Liver (tissue), 9 donors: Measurements from ENCODE around the gene NCK2. TPM values are rescaled to one million over a fixed set of nuclear protein-coding genes. Genes with fewer than 3 reads are reported as not detected.

Experiments used
- DNase-seq: peaks from one replicate; pipeline ENCODE4 v3.0.0-alpha.2; 2017; ENCODE audit warnings: low spot score
- H3K27ac ChIP-seq, 2 donors: one replicate each; pipeline ENCODE4 v1.7.0; 2013; ENCODE audit warnings: inconsistent platforms in 2 of 2, low read length in 2 of 2, control low read depth in 1 of 2, low read depth in 1 of 2, mild to moderate bottlenecking in 1 of 2
- H3K27me3 ChIP-seq, 4 donors: one replicate each; pipeline versions ENCODE4 v1.6.1 to v1.7.0; 2013; ENCODE audit warnings: low read length in 3 of 4, inconsistent platforms in 1 of 4, mild to moderate bottlenecking in 1 of 4, moderate library complexity in 1 of 4; ENCODE audit not compliant: control insufficient read depth in 4 of 4, insufficient read depth in 4 of 4
- H3K36me3 ChIP-seq, 4 donors: one replicate each; pipeline versions ENCODE4 v1.6.1 to v1.7.0; 2013; ENCODE audit warnings: low read length in 3 of 4, mild to moderate bottlenecking in 3 of 4, low read depth in 1 of 4, moderate library complexity in 1 of 4; ENCODE audit not compliant: control insufficient read depth in 4 of 4, insufficient read depth in 3 of 4
- H3K4me1 ChIP-seq, 4 donors: one replicate each; pipeline versions ENCODE4 v1.6.1 to v1.7.0; 2013; ENCODE audit warnings: low read length in 3 of 4, mild to moderate bottlenecking in 3 of 4, moderate library complexity in 1 of 4; ENCODE audit not compliant: control insufficient read depth in 4 of 4, insufficient read depth in 4 of 4
- H3K4me3 ChIP-seq, 3 donors: one replicate each; pipeline versions ENCODE4 v1.6.1 to v1.7.0; 2013; ENCODE audit warnings: low read length in 3 of 3, control low read depth in 1 of 3, low read depth in 1 of 3, mild to moderate bottlenecking in 1 of 3
- H3K9ac ChIP-seq, 2 donors: one replicate each; pipeline ENCODE4 v1.7.0; 2013; ENCODE audit warnings: low read length in 2 of 2, mild to moderate bottlenecking in 2 of 2, moderate library complexity in 2 of 2, control low read depth in 1 of 2, low read depth in 1 of 2
- H3K9me3 ChIP-seq, 4 donors: one replicate each; pipeline versions ENCODE4 v1.6.1 to v1.7.0; 2013; ENCODE audit warnings: low read length in 3 of 4; ENCODE audit not compliant: control insufficient read depth in 4 of 4
- ATF3 ChIP-seq: IDR thresholded peaks from 2 replicates; pipeline ENCODE4 v1.6.1; 2016; ENCODE audit warnings: antibody characterized with exemption
- CTCF ChIP-seq: fragments of 150-350 bp; IDR thresholded peaks from 2 replicates; pipeline ENCODE4 v1.5.1; 2017; ENCODE audit warnings: improper control_type of control experiment, low read depth, low read length; ENCODE audit not compliant: missing input control
- EGR1 ChIP-seq, 2 donors: IDR thresholded peaks; 2 replicates each; pipeline ENCODE4 v1.6.1; 2016 to 2018; ENCODE audit warnings: antibody characterized with exemption in 2 of 2, low read depth in 2 of 2
- FOXA1 ChIP-seq: IDR thresholded peaks from 2 replicates; pipeline ENCODE4 v1.6.1; 2016; ENCODE audit warnings: antibody characterized with exemption
- FOXA2 ChIP-seq: IDR thresholded peaks from 2 replicates; pipeline ENCODE4 v1.6.1; 2016; ENCODE audit warnings: antibody characterized with exemption
- GABPA ChIP-seq, 2 donors: IDR thresholded peaks in 1 of 2; conservative IDR thresholded peaks in 1 of 2; 2 replicates each; pipeline ENCODE4 v1.6.1; 2016; ENCODE audit warnings: antibody characterized with exemption in 2 of 2, mild to moderate bottlenecking in 1 of 2, moderate library complexity in 1 of 2
- HNF4A ChIP-seq, 2 donors: conservative IDR thresholded peaks; 2 replicates each; pipeline ENCODE4 v1.6.1; 2016; ENCODE audit warnings: antibody characterized with exemption in 2 of 2, mild to moderate bottlenecking in 2 of 2
- HNF4G ChIP-seq: IDR thresholded peaks from 2 replicates; pipeline ENCODE4 v1.6.1; 2016; ENCODE audit warnings: antibody characterized with exemption
- JUND ChIP-seq, 2 donors: IDR thresholded peaks; 2 replicates each; pipeline ENCODE4 v1.6.1; 2016; ENCODE audit warnings: antibody characterized with exemption in 2 of 2
- MAX ChIP-seq: IDR thresholded peaks from 2 replicates; pipeline ENCODE4 v1.6.1; 2016; ENCODE audit warnings: antibody characterized with exemption
- NR2F2 ChIP-seq: IDR thresholded peaks from 2 replicates; pipeline ENCODE4 v1.6.1; 2016; ENCODE audit warnings: antibody characterized with exemption
- RAD21 ChIP-seq, 2 donors: IDR thresholded peaks; 2 replicates each; pipeline ENCODE4 v1.6.1; 2016; ENCODE audit warnings: antibody characterized with exemption in 2 of 2, mild to moderate bottlenecking in 2 of 2
- REST ChIP-seq: IDR thresholded peaks from 2 replicates; pipeline ENCODE4 v1.6.1; 2016; ENCODE audit warnings: antibody characterized with exemption, mild to moderate bottlenecking
- RXRA ChIP-seq, 2 donors: IDR thresholded peaks; 2 replicates each; pipeline ENCODE4 v1.6.1; 2017 to 2018; ENCODE audit warnings: antibody characterized with exemption in 2 of 2, mild to moderate bottlenecking in 1 of 2
- SP1 ChIP-seq: IDR thresholded peaks from 2 replicates; pipeline ENCODE4 v1.6.1; 2018; ENCODE audit warnings: antibody characterized with exemption, mild to moderate bottlenecking
- TAF1 ChIP-seq: conservative IDR thresholded peaks from 2 replicates; pipeline ENCODE4 v1.6.1; 2016; ENCODE audit warnings: antibody characterized with exemption, mild to moderate bottlenecking
- YY1 ChIP-seq: IDR thresholded peaks from 2 replicates; pipeline ENCODE4 v1.6.1; 2016; ENCODE audit warnings: antibody characterized with exemption, mild to moderate bottlenecking
- ZBTB33 ChIP-seq: IDR thresholded peaks from 2 replicates; pipeline ENCODE4 v1.6.1; 2016; ENCODE audit warnings: antibody characterized with exemption
- WGBS: extraction: QIAGEN DNeasy Blood & Tissue Kit; methylation state at CpG from one replicate; pipeline ENCODE4 v1.1.7; 2013; 5-methylcytosine and 5-hydroxymethylcytosine counted together
- polyA plus RNA-seq, 2 donors: library from polyadenylated mRNA; stranded (reverse) in 1 of 2; unstranded in 1 of 2; fragments of 200-250 nt in 1 of 2; fragments of >200 nt in 1 of 2; fragmentation: Nextera tagmentation in 1 of 2; extraction: Ambion mirVana in 1 of 2; gene quantifications; one replicate each; pipeline versions ENCODE4 v1.2.1 to v1.2.3, GENCODE V29; 2013 to 2015
- total RNA-seq, 2 donors: library from RNA; depleted of rRNA; stranded (reverse); fragments of >200 nt; gene quantifications; one replicate each; pipeline ENCODE4 v1.2.3, GENCODE V29; 2014
- donor health status: healthy.
- donor health status: healthy.
- donor health status: healthy.
- donor health status: healthy.
- donor health status: healthy.

Gene NCK2
- total and polyA plus RNA-seq, 4 donors, result 3.4 to 15.0 (median 10.7) TPM

- no peak overlapping the region for H3K4me3 ChIP-seq
- H3K9me3 ChIP-seq, result no peaks in the 10 kb centered on the region
- peaks cover 0 to 8% (median 3%) of the 10 kb centered on the region in 4 donors for H3K4me1 ChIP-seq
- H3K27ac ChIP-seq, result no peak overlapping the region
- no peaks in the 10 kb centered on the region for H3K36me3 ChIP-seq
- no peak for DNase-seq
- no peak overlapping the region for H3K9ac ChIP-seq
- WGBS, result 63% methylated on average over 3 of the region's 3 CpGs
- no peaks in the 10 kb centered on the region for H3K27me3 ChIP-seq
- TF ChIP-seq EGR1 (IDR thresholded peaks at IDR 0.05; ENCODE audit: low read depth in 2 of 2) (no peak), ATF3 (no peak), FOXA1 (no peak), FOXA2 (no peak), YY1 (no peak), RAD21 (IDR thresholded peaks at IDR 0.05) (no peak), SP1 (no peak), REST (no peak), NR2F2 (no peak), HNF4A (conservative IDR thresholded peaks at IDR 0.05) (no peak)
Observed at GRCh38 chr2:105845976-105846375, 101.3 kb downstream of the NCK2 start.

GRCh38 chr2:105847056-105847455 is 102.3 kb downstream of the NCK2 start:
- 83% methylated on average over 2 of the region's 2 CpGs for WGBS

GRCh38 chr2:105848367-105848766 is 103.7 kb downstream of the NCK2 start:
- WGBS, result 81% methylated on average over 7 of the region's 7 CpGs
- H3K4me3 ChIP-seq, result no peak overlapping the region
- H3K36me3 ChIP-seq, result no peaks in the 10 kb centered on the region
- H3K27ac ChIP-seq, result no peak overlapping the region
- no peaks in the 10 kb centered on the region for H3K27me3 ChIP-seq
- no peak for DNase-seq
- no peaks in the 10 kb centered on the region for H3K9me3 ChIP-seq
- H3K9ac ChIP-seq, result no peak overlapping the region
- H3K4me1 ChIP-seq, result peaks cover 0 to 8% (median 3%) of the 10 kb centered on the region in 4 donors
- no peak for TF ChIP-seq RXRA (IDR thresholded peaks at IDR 0.05)
- no peak for TF ChIP-seq SP1
- TF ChIP-seq CTCF, result no peak
- TF ChIP-seq GABPA (IDR thresholded peaks at IDR 0.05 in 1 of 2, conservative IDR thresholded peaks at IDR 0.05 in 1 of 2), result no peak
- TF ChIP-seq RAD21 (IDR thresholded peaks at IDR 0.05), result no peak
- TF ChIP-seq HNF4A (conservative IDR thresholded peaks at IDR 0.05), result no peak
- no peak for TF ChIP-seq FOXA2
- TF ChIP-seq NR2F2, result no peak
- no peak for TF ChIP-seq FOXA1
- no peak for TF ChIP-seq EGR1 (IDR thresholded peaks at IDR 0.05; ENCODE audit: low read depth in 2 of 2)
- no peak for TF ChIP-seq TAF1
- no peak for TF ChIP-seq MAX
- no peak for TF ChIP-seq ZBTB33
- no peak for TF ChIP-seq HNF4G
- no peak for TF ChIP-seq JUND (IDR thresholded peaks at IDR 0.05)
- TF ChIP-seq YY1, result no peak

More at GRCh38 chr2:105847056-105847455, 102.3 kb downstream of the NCK2 start:
- Histone ChIP-seq H3K27ac (no peak overlapping the region), H3K36me3 (no peaks in the 10 kb centered on the region), H3K9me3 (no peaks in the 10 kb centered on the region), H3K9ac (no peak overlapping the region), H3K4me3 (no peak overlapping the region), H3K27me3 (no peaks in the 10 kb centered on the region), H3K4me1 (peaks cover 0 to 8% (median 3%) of the 10 kb centered on the region in 4 donors)
- TF ChIP-seq RXRA (IDR thresholded peaks at IDR 0.05) (peak; percentile 64 to 90), HNF4A (conservative IDR thresholded peaks at IDR 0.05) (no peak)
- DNase-seq, result no peak
